Right ventricle myocardium superior (tissue), 1 donor: ENCODE measurements around the gene C1QC. TPM values are rescaled to one million over a fixed set of nuclear protein-coding genes. Genes with fewer than 3 reads are reported as not detected.

ENCODE experiments used
- ATAC-seq: fragments of 200-7000 bp; cut with Tn5 transposase; one replicate; pipeline ENCODE4 v1.9.1; 2020; ENCODE audit warnings: mild to moderate bottlenecking; ENCODE audit not compliant: poor library complexity
- DNase-seq: peaks from one replicate; pipeline ENCODE4 v3.0.0-alpha.2; 2020
- intact Hi-C: fragments of 100-400 bp; cut with DNase I; formaldehyde crosslinking; loops from one replicate; pipeline ENCODE4 v1.11.2; 2022
- long read RNA-seq: library from polyadenylated mRNA; unstranded; transcript quantifications from one replicate; pipeline ENCODE4 v2.0.0, GENCODE V29; 2021
- total RNA-seq: library from RNA; stranded (reverse); fragmentation: NEBNext Ultra II Directional; extraction: Animal tissue kit (Norgen Biotek cat#: 25700); gene quantifications from one replicate; pipeline ENCODE4 v1.2.1, GENCODE V29; 2021
- donor health status: DM: no; HTN: yes; CAD: no; lungs with severe emphysema.

C1QC gene
- 110 TPM for total RNA-seq
- long read RNA-seq, transcript C1QC-203 (3 exons, 1,163 nt) = major isoform, 63 of 81 reads
- long read RNA-seq, transcript C1QC-202 (3 exons, 1,183 nt) = minor isoform, 6 of 81 reads
- long read RNA-seq, partial matches to known transcripts = 6 of 81 reads
- long read RNA-seq, other reads (novel, unspliced or antisense) = 3 of 81 reads

- intact Hi-C loops = loop anchor here (2.0 kb wide), 1 partner anchor 223 kb away; no protein-coding TSS in a partner anchor
- ATAC-seq (peak; percentile 49), DNase-seq (peak; percentile 69)
Measured at GRCh38 chr1:22643381-22643780, at the start of gene C1QC. TSS of gene C1QC (plus strand) at chr1:22643633. CDS start at chr1:22644024, 391 bp downstream.

GRCh38 chr1:22594396-22594795, 49.0 kb upstream of the C1QC start:
- DNase-seq (no peak), ATAC-seq (no peak)
- intact Hi-C loops = no loop called here

- intact Hi-C loops = no loop called here
- ATAC-seq (no peak), DNase-seq (no peak)
Measured at GRCh38 chr1:22595108-22595507, 48.3 kb upstream of the C1QC start.

- intact Hi-C loops = no loop called here
- DNase-seq (no peak), ATAC-seq (no peak)
Measured at GRCh38 chr1:22597301-22597965, 46.0 kb upstream of the C1QC start.

GRCh38 chr1:22597996-22598395, 45.4 kb upstream of the C1QC start:
- intact Hi-C loops = no loop called here
- DNase-seq (no peak), ATAC-seq (no peak)

- DNase-seq = no peak
- no peak for ATAC-seq
- intact Hi-C loops = no loop called here
Measured at GRCh38 chr1:22598736-22599135, 44.7 kb upstream of the C1QC start.

- intact Hi-C loops = no loop called here
- no peak for ATAC-seq
- no peak for DNase-seq
Measured at GRCh38 chr1:22600071-22600816, 43.2 kb upstream of the C1QC start.

GRCh38 chr1:22600817-22601605, 42.4 kb upstream of the C1QC start:
- ATAC-seq (no peak), DNase-seq (no peak)
- intact Hi-C loops = no loop called here

GRCh38 chr1:22601610-22602009, 41.8 kb upstream of the C1QC start:
- no peak for DNase-seq
- intact Hi-C loops = no loop called here
- ATAC-seq = no peak

GRCh38 chr1:22602060-22602740, 41.2 kb upstream of the C1QC start:
- DNase-seq (no peak), ATAC-seq (no peak)
- intact Hi-C loops = no loop called here

GRCh38 chr1:22606161-22606560, 37.3 kb upstream of the C1QC start:
- intact Hi-C loops = no loop called here
- DNase-seq (no peak), ATAC-seq (no peak)

- no peak for ATAC-seq
- intact Hi-C loops = no loop called here
- DNase-seq = no peak
Measured at GRCh38 chr1:22607154-22607553, 36.3 kb upstream of the C1QC start.

GRCh38 chr1:22608361-22608760, 35.1 kb upstream of the C1QC start:
- ATAC-seq = no peak
- intact Hi-C loops = no loop called here
- DNase-seq = no peak

GRCh38 chr1:22609291-22609690, 34.1 kb upstream of the C1QC start:
- intact Hi-C loops = no loop called here
- ATAC-seq = no peak
- DNase-seq = no peak

- peak; percentile 62 for ATAC-seq
- intact Hi-C loops = no loop called here
- DNase-seq = peak; percentile 63
Measured at GRCh38 chr1:22611530-22611947, 31.9 kb upstream of the C1QC start.

GRCh38 chr1:22612671-22613571, 30.5 kb upstream of the C1QC start:
- intact Hi-C loops = no loop called here
- no peak for DNase-seq
- ATAC-seq = no peak

GRCh38 chr1:22613572-22613918, 29.9 kb upstream of the C1QC start:
- intact Hi-C loops = no loop called here
- no peak for DNase-seq
- no peak for ATAC-seq

- ATAC-seq (no peak), DNase-seq (no peak)
- intact Hi-C loops = no loop called here
Measured at GRCh38 chr1:22613951-22614350, 29.5 kb upstream of the C1QC start.
